Astrocyte of the spinal cord (primary cell): Measurements from ENCODE around the gene RIC3.

Experiments used
- DNase-seq: peaks from one replicate; pipeline ENCODE4 v3.0.0; 2011; ENCODE audit warnings: low read depth, low spot score
- H3K4me3 ChIP-seq: 2 replicates; pipeline ENCODE4 v1.5.1; 2011; ENCODE audit warnings: low read depth, mild to moderate bottlenecking, low read length, moderate library complexity
- in situ Hi-C: cut with HindIII; loops from 2 replicates; pipeline ENCODE4 v1.10.0; 2017; ENCODE audit warnings: low sequenced_read_pairs
- TF ChIP-seq, protein P1 (sequence below): IDR thresholded peaks from 2 replicates; pipeline ENCODE4 v1.5.1; 2012; ENCODE audit warnings: low read depth, mild to moderate bottlenecking, low read length, inconsistent platforms

Gene RIC3

DNA sequence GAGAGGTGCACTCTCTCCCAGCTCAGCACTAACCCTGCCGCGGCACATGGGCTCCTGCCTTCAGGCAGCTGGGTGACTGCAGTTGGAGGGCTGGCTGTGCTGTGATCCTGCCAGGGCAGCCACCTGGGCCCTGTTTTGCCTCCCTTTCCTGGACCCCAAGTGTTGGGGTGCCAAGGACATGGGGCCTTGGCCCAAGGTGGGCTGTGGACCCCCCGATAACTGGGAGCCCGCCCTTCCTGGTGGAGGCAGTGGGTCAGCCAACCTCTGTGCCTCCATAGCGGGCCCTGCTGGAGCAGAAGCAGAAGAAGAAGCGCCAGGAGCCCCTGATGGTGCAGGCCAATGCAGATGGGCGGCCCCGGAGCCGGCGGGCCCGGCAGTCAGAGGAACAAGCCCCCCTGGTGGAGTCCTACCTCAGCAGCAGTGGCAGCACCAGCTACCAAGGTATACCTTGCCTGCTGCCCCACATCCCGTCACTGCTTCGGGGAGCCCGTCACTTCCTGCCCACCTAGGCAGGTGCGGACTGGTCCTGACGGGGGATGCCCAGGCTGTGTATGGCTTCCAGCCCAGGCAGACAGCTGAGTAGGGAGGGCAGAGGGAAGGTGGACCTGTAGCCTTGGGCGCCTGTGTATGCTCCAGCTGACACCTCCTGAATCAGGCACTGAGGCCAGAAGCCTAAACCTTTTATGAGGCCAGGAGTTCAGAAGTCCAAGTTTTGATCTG is 78.9 kb downstream of the RIC3 start:
- in situ Hi-C loops, result loop anchor here (5.0 kb wide), 1 partner anchor 63 kb away; no protein-coding TSS in a partner anchor
- DNase-seq, result no peak
- TF ChIP-seq, protein P1, sequence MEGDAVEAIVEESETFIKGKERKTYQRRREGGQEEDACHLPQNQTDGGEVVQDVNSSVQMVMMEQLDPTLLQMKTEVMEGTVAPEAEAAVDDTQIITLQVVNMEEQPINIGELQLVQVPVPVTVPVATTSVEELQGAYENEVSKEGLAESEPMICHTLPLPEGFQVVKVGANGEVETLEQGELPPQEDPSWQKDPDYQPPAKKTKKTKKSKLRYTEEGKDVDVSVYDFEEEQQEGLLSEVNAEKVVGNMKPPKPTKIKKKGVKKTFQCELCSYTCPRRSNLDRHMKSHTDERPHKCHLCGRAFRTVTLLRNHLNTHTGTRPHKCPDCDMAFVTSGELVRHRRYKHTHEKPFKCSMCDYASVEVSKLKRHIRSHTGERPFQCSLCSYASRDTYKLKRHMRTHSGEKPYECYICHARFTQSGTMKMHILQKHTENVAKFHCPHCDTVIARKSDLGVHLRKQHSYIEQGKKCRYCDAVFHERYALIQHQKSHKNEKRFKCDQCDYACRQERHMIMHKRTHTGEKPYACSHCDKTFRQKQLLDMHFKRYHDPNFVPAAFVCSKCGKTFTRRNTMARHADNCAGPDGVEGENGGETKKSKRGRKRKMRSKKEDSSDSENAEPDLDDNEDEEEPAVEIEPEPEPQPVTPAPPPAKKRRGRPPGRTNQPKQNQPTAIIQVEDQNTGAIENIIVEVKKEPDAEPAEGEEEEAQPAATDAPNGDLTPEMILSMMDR, result no peak
- H3K4me3 ChIP-seq, result no peak overlapping the region

DNA sequence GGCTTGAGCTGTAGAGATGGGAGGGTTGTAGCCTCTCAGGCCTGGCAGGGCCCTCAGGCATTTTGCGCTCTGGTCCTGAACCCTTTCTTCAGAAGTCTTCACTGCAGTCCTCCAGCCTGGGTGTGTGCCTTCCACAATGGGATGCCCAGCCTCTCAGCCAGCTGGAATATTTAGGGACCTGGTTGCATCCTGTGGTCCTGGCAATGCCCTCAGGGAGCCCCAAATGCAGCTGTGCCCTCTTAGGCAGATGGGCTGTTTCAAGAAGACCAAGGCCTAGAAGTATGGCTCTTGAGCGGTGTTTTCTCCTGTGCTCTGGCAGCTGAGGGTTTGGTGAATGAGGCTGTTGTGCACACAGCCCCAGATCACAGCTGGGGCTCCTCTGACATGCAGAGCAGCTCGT is 81.1 kb downstream of the RIC3 start:
- in situ Hi-C loops, result loop anchor here (5.0 kb wide), 1 partner anchor 60 kb away; no protein-coding TSS in a partner anchor
- TF ChIP-seq, protein P1, result no peak
- no peak for DNase-seq

DNA sequence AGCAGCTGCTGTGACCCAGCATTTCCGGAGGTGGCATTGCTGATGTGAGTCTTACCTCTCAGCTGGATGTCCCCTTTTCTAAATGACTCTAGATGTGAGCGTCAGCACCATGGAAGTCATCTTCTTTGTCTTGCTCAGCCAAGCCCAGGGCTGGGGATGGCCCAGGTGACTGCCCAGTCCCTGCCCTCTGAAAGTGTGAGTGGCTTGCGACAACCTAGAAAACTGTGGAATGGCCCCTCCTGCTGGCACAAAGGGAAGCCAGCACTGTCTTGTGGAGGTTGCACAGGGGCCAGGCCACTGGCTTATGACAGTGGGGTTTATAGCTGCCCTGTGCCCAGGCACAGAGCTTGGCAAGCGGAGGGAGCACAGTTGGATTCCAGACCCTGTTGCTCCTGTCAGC is 81.6 kb downstream of the RIC3 start:
- H3K4me3 ChIP-seq, result no peak overlapping the region
- DNase-seq, result no peak
- in situ Hi-C loops, result loop anchor here (5.0 kb wide), 1 partner anchor 60 kb away; no protein-coding TSS in a partner anchor
- TF ChIP-seq, protein P1, result peak; percentile 28

More for the DNA sequence above, 81.1 kb downstream of the RIC3 start:
- H3K4me3 ChIP-seq, result no peak overlapping the region

DNA sequence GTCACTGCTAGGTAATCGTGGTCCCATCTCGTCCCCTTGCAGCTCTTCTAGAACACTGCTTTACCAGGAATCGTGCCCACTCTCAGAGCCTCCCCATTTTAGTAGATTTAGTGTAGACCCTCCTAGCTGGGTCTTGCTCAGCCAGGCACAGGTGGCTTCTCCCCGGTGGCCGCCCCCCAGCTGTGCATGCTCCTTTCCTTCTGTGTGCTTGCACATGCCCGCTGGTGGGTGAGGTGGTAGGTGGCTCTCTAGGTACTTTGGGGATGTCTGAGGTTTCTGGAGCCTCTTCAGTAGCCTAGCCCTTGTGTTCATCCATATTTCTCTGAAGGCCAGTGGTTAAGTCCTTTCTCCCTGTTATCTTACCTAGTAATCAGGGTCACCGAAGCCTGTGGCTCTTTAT is 82.3 kb downstream of the RIC3 start:
- TF ChIP-seq, protein P1, result no peak
- in situ Hi-C loops, result loop anchor here (5.0 kb wide), 1 partner anchor 59 kb away; no protein-coding TSS in a partner anchor
- no peak for DNase-seq
- no peak overlapping the region for H3K4me3 ChIP-seq

DNA sequence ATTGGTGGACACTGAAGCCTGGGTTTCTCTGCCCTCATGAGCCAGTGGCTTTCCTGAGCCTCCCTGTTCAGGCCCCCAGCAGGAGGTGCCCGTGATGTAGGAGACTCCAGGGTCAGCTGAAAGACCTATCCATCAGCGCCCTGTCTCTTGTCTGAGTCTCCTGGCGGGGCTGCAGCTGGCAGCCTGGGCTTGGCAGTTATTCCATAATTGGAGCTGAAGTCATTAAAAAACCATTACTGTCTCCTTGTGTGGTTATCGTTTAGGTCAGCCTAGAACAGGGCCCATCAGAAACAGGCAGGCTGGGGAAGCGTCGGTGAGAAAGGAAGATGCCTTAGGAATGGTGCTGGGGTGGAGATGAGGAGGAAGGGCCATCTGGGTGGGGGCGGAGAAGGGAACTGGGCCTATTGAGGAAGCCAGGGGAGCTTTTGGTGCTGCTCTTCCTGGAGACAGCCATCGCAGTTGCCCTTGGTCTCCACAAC is 82.8 kb downstream of the RIC3 start:
- no peak overlapping the region for H3K4me3 ChIP-seq
- in situ Hi-C loops, result loop anchor here (5.0 kb wide), 1 partner anchor 59 kb away; no protein-coding TSS in a partner anchor
- peak; percentile 58 for DNase-seq
- TF ChIP-seq, protein P1, result no peak

DNA sequence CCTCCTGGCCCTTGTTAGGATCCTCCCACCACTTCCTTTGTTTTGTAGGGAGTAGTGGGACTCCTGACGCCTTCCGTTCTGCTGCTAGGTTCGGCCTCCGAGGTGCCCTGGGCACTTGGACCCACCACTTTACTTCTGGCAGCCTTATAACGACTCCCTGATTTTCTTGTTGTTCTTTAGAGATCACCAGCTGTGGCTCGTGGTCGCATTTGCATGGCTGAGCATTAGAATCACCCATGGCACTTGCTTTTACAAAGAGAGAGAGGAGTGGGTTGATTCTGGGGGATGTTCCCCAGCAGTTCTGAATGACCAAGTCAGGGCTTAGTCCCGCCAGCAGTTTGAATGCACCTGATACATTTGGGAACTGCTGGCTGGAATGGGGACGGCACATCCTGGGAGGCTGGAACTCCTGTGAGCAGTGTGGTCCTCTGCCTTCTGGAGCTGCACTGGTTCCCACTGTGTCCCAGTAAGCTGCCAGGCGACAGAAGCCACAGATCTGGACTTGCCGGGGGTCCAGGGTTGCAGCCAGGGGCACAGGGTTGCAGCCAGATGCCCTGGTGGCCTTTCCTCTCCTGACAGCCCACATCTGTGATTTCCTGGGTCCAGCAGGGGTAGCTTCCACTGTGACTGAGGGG is 83.7 kb downstream of the RIC3 start:
- DNase-seq, result no peak
- in situ Hi-C loops, result loop anchor here (5.0 kb wide), 1 partner anchor 58 kb away; no protein-coding TSS in a partner anchor
- TF ChIP-seq, protein P1, result no peak
- H3K4me3 ChIP-seq, result no peak overlapping the region
